H9 (cell line): ENCODE measurements around the gene GPRIN1. TPM values are rescaled to one million over a fixed set of nuclear protein-coding genes. Genes with fewer than 3 reads are reported as not detected.

ENCODE experiments used
- DNase-seq: peaks from one replicate; pipeline ENCODE4 v3.0.0-alpha.2; 2017
- H2AFZ ChIP-seq: one replicate; pipeline ENCODE4 v1.6.1; 2013; ENCODE audit warnings: mild to moderate bottlenecking, low read length, control low read depth, moderate library complexity
- H2AK5ac ChIP-seq: 2 replicates; pipeline ENCODE4 v1.6.1; 2013; ENCODE audit warnings: low read length, control low read depth, mixed read lengths; ENCODE audit not compliant: insufficient read length
- H2BK120ac ChIP-seq: one replicate; pipeline ENCODE4 v1.6.1; 2013; ENCODE audit warnings: low read depth, mild to moderate bottlenecking, low read length, control low read depth, inconsistent platforms; ENCODE audit not compliant: poor library complexity, severe bottlenecking
- H2BK12ac ChIP-seq: 2 replicates; pipeline ENCODE4 v1.6.1; 2013; ENCODE audit warnings: low read length, control low read depth, mixed read lengths, low read depth; ENCODE audit not compliant: insufficient read length
- H2BK15ac ChIP-seq: 2 replicates; pipeline ENCODE4 v1.6.1; 2013; ENCODE audit warnings: low read depth, low read length, control low read depth
- H2BK20ac ChIP-seq: one replicate; pipeline ENCODE4 v1.6.1; 2013; ENCODE audit warnings: low read depth, mild to moderate bottlenecking, low read length, control low read depth, inconsistent platforms; ENCODE audit not compliant: poor library complexity, severe bottlenecking
- H2BK5ac ChIP-seq: 2 replicates; pipeline ENCODE4 v1.6.1; 2013; ENCODE audit warnings: low read length, control low read depth, mixed read lengths; ENCODE audit not compliant: insufficient read length
- H3K14ac ChIP-seq: 2 replicates; pipeline ENCODE4 v1.6.1; 2013; ENCODE audit warnings: low read length, control low read depth; ENCODE audit not compliant: insufficient read depth
- H3K18ac ChIP-seq: 2 replicates; pipeline ENCODE4 v1.6.1; 2013; ENCODE audit warnings: low read depth, mild to moderate bottlenecking, mixed read lengths, low read length, control low read depth; ENCODE audit not compliant: insufficient read length
- H3K23ac ChIP-seq: 2 replicates; pipeline ENCODE4 v1.6.1; 2013; ENCODE audit warnings: low read length, control low read depth, mixed read lengths, low read depth; ENCODE audit not compliant: insufficient read length
- H3K23me2 ChIP-seq: 2 replicates; pipeline ENCODE4 v1.6.1; 2013; ENCODE audit warnings: low read depth, mild to moderate bottlenecking, mixed read lengths, low read length, control low read depth; ENCODE audit not compliant: insufficient read length, poor library complexity, severe bottlenecking
- H3K27ac ChIP-seq: 2 replicates; pipeline ENCODE4 v1.5.1; 2013; ENCODE audit warnings: low read length, control low read depth, mixed read lengths, low read depth; ENCODE audit not compliant: insufficient read length
- H3K27me3 ChIP-seq: 2 replicates; pipeline ENCODE4 v1.6.1; 2013; ENCODE audit warnings: low read length, control low read depth, inconsistent platforms; ENCODE audit not compliant: insufficient read depth
- H3K4ac ChIP-seq: 2 replicates; pipeline ENCODE4 v1.6.1; 2013; ENCODE audit warnings: low read depth, mild to moderate bottlenecking, control low read depth, inconsistent platforms, low read length, moderate library complexity
- H3K4me1 ChIP-seq: 2 replicates; pipeline ENCODE4 v1.6.1; 2013; ENCODE audit warnings: low read length, control low read depth, inconsistent platforms; ENCODE audit not compliant: insufficient read depth
- H3K4me2 ChIP-seq: 2 replicates; pipeline ENCODE4 v1.6.1; 2013; ENCODE audit warnings: low read length, control low read depth, mixed read lengths; ENCODE audit not compliant: insufficient read length, insufficient read depth
- H3K56ac ChIP-seq: 2 replicates; pipeline ENCODE4 v1.6.1; 2013; ENCODE audit warnings: low read depth, mild to moderate bottlenecking, mixed read lengths, low read length, control low read depth; ENCODE audit not compliant: insufficient read length
- H3K79me1 ChIP-seq: 2 replicates; pipeline ENCODE4 v1.6.1; 2013; ENCODE audit warnings: low read depth, mild to moderate bottlenecking, moderate library complexity, low read length, control low read depth, inconsistent platforms; ENCODE audit not compliant: insufficient read depth, poor library complexity, severe bottlenecking
- H3K79me2 ChIP-seq: 2 replicates; pipeline ENCODE4 v1.6.1; 2013; ENCODE audit warnings: low read length, control low read depth, inconsistent platforms; ENCODE audit not compliant: insufficient read depth
- H3K9ac ChIP-seq: 2 replicates; pipeline ENCODE4 v1.6.1; 2013; ENCODE audit warnings: low read length, control low read depth, mixed read lengths; ENCODE audit not compliant: insufficient read length; ENCODE audit errors: extremely low read depth
- H3K9me3 ChIP-seq: one replicate; pipeline ENCODE4 v1.6.1; 2013; ENCODE audit warnings: low read depth, low read length, inconsistent platforms; ENCODE audit not compliant: control insufficient read depth
- H3T11ph ChIP-seq: one replicate; pipeline ENCODE4 v1.6.1; 2013; ENCODE audit warnings: mild to moderate bottlenecking, low read length, control low read depth, inconsistent platforms
- H4K20me1 ChIP-seq: one replicate; pipeline ENCODE4 v1.6.1; 2013; ENCODE audit not compliant: control insufficient read depth, insufficient read length, insufficient read depth
- H4K5ac ChIP-seq: 2 replicates; pipeline ENCODE4 v1.6.1; 2013; ENCODE audit warnings: low read depth, mild to moderate bottlenecking, mixed read lengths, low read length, control low read depth; ENCODE audit not compliant: insufficient read length
- H4K8ac ChIP-seq: replicated peaks from 2 replicates; pipeline ENCODE4 v1.6.1; 2013; ENCODE audit warnings: low read length, control low read depth, mixed read lengths, low read depth; ENCODE audit not compliant: insufficient read length
- H4K91ac ChIP-seq: 2 replicates; pipeline ENCODE4 v1.6.1; 2013; ENCODE audit warnings: low read depth, mild to moderate bottlenecking, moderate library complexity, mixed read lengths, low read length, control low read depth; ENCODE audit not compliant: insufficient read length
- H3K27ac Mint-ChIP-seq, 3 experiments: 2 replicates in 2 of 3; 3 replicates in 1 of 3; pipeline ENCODE4 v1.8.0; 2020 to 2021; ENCODE audit warnings: mixed read lengths in 3 of 3, mild to moderate bottlenecking in 1 of 3, moderate library complexity in 1 of 3
- H3K27me3 Mint-ChIP-seq: 2 replicates; pipeline ENCODE4 v1.8.0; 2021; ENCODE audit warnings: low read depth, mild to moderate bottlenecking, moderate library complexity, mixed read lengths
- H3K36me3 Mint-ChIP-seq, 3 experiments: 2 replicates in 2 of 3; 3 replicates in 1 of 3; pipeline ENCODE4 v1.8.0; 2020 to 2021; ENCODE audit warnings: low read depth in 3 of 3, mixed read lengths in 3 of 3; ENCODE audit not compliant: insufficient read depth in 1 of 3
- H3K4me1 Mint-ChIP-seq, 2 experiments: 2 replicates each; pipeline ENCODE4 v1.8.0; 2020; ENCODE audit warnings: mixed read lengths in 2 of 2
- H3K4me3 Mint-ChIP-seq, 2 experiments: 2 replicates in 1 of 2; 3 replicates in 1 of 2; pipeline ENCODE4 v1.8.0; 2020 to 2021; ENCODE audit warnings: mild to moderate bottlenecking in 2 of 2, mixed read lengths in 2 of 2, moderate library complexity in 1 of 2
- H3K9me3 Mint-ChIP-seq, 2 experiments: 2 replicates in 1 of 2; 3 replicates in 1 of 2; pipeline ENCODE4 v1.8.0; 2020; ENCODE audit warnings: mild to moderate bottlenecking in 2 of 2, mixed read lengths in 2 of 2, moderate library complexity in 1 of 2
- WGBS: extraction: QIAGEN DNeasy Blood & Tissue Kit; methylation state at CpG from one replicate; pipeline ENCODE4 v1.1.7; 2013; ENCODE audit warnings: missing lambda C conversion rate, low lambda C conversion rate, mixed read lengths; ENCODE audit not compliant: insufficient read length; ENCODE audit errors: extremely low coverage; 5-methylcytosine and 5-hydroxymethylcytosine counted together
- total RNA-seq: library from RNA; stranded (reverse); gene quantifications from 2 replicates; pipeline ENCODE4 v1.2.1, GENCODE V29; 2021
- TF ChIP-seq, protein P1 (sequence below): fragments of 200-600 bp; sonication (generic); conservative IDR thresholded peaks from 3 replicates; pipeline ENCODE4 v1.8.0; 2021; ENCODE audit warnings: antibody characterized with exemption, mild to moderate bottlenecking

GPRIN1 gene
- total RNA-seq, 1 experiment from 2014 or later, result 10.8 TPM

DNA sequence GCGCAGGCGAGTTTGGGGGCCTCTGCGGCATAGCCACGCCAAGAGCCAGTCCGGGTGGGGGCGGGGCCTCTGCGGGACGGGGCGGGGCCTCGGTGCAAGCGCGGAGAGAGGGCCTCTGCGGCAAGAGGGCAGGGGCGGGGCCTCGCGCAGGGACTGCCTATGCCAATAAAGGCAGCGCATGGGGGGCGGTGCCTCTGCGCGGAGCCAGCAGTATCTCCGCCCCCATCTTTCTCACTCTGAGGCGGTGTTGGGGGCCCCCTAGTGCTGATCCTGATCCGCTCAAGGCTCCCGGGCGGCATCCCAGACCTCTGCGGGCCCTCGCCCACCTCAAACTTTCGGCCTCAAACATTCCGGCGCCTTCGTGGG lies 9.2 kb upstream of the GPRIN1 start:
- DNase-seq, result peak; percentile 98
- H3K27ac Mint-ChIP-seq, result no peak overlapping the region

More for the DNA sequence above, 9.2 kb upstream of the GPRIN1 start:
- Mint-ChIP-seq H3K9me3 (no peaks in the 10 kb centered on the region), H3K4me1 (peaks cover 6 to 25% of the 10 kb centered on the region in 2 experiments; a peak in 3 of 4 replicates), H3K36me3 (no peaks in the 10 kb centered on the region), H3K27me3 (peaks cover 80% of the 10 kb centered on the region), H3K4me3 (peak overlapping the region; percentile 10 to 78; a peak in 3 of 5 replicates)
- Histone ChIP-seq H3K14ac (no peak overlapping the region), H3K23me2 (peaks cover 6% of the 10 kb centered on the region), H3K9ac (no peak overlapping the region), H3K79me1 (no peaks in the 10 kb centered on the region), H3T11ph (no peak overlapping the region), H2BK12ac (no peak overlapping the region), H3K27ac (no peak overlapping the region), H3K4me1 (no peaks in the 10 kb centered on the region), H4K20me1 (no peaks in the 10 kb centered on the region), H3K18ac (no peak overlapping the region), H2BK15ac (no peak overlapping the region), H2BK120ac (no peak overlapping the region), H2AFZ (no peak overlapping the region), H4K8ac (no peak overlapping the region), H3K4ac (no peak overlapping the region), H3K4me2 (peak overlapping the region; percentile 59), H4K91ac (no peak overlapping the region), H2BK5ac (no peak overlapping the region), H3K56ac (no peak overlapping the region), H3K79me2 (no peaks in the 10 kb centered on the region), H2AK5ac (no peak overlapping the region), H3K9me3 (no peaks in the 10 kb centered on the region), H2BK20ac (no peak overlapping the region), H3K23ac (no peak overlapping the region), H4K5ac (no peak overlapping the region), H3K27me3 (peaks cover 2% of the 10 kb centered on the region; the same call in 1 of the 2 replicates)
- no CpG with 5 or more reads among the region's 31 CpGs for WGBS
- TF ChIP-seq, protein P1, sequence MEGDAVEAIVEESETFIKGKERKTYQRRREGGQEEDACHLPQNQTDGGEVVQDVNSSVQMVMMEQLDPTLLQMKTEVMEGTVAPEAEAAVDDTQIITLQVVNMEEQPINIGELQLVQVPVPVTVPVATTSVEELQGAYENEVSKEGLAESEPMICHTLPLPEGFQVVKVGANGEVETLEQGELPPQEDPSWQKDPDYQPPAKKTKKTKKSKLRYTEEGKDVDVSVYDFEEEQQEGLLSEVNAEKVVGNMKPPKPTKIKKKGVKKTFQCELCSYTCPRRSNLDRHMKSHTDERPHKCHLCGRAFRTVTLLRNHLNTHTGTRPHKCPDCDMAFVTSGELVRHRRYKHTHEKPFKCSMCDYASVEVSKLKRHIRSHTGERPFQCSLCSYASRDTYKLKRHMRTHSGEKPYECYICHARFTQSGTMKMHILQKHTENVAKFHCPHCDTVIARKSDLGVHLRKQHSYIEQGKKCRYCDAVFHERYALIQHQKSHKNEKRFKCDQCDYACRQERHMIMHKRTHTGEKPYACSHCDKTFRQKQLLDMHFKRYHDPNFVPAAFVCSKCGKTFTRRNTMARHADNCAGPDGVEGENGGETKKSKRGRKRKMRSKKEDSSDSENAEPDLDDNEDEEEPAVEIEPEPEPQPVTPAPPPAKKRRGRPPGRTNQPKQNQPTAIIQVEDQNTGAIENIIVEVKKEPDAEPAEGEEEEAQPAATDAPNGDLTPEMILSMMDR, result peak; percentile 65
